Mesenchymal stem cell (in vitro differentiated cells and primary cell): ENCODE data around the gene SERGEF.

Experiments
- DNase-seq: peaks from one replicate; pipeline ENCODE4 v3.0.0-alpha.2; 2013
- H2AFZ ChIP-seq: one replicate; pipeline ENCODE4 v1.6.1; 2013; ENCODE audit warnings: low read depth, mild to moderate bottlenecking, control low read depth, inconsistent platforms, low read length, moderate library complexity
- H2AK5ac ChIP-seq: 2 replicates; pipeline ENCODE4 v1.6.1; 2013; ENCODE audit warnings: low read length, moderate library complexity, mild to moderate bottlenecking, inconsistent platforms; ENCODE audit not compliant: severe bottlenecking
- H2BK120ac ChIP-seq: one replicate; pipeline ENCODE4 v1.6.1; 2013; ENCODE audit warnings: low read depth, mild to moderate bottlenecking, inconsistent platforms, low read length, moderate library complexity
- H2BK12ac ChIP-seq, 2 experiments: one replicate each; pipeline ENCODE4 v1.6.1; 2013; ENCODE audit warnings: inconsistent platforms in 2 of 2, low read length in 2 of 2, mild to moderate bottlenecking in 2 of 2, moderate library complexity in 2 of 2, control low read depth in 1 of 2
- H2BK15ac ChIP-seq: one replicate; pipeline ENCODE4 v1.6.1; 2013; ENCODE audit warnings: mild to moderate bottlenecking, low read depth, inconsistent platforms; ENCODE audit not compliant: poor library complexity, severe bottlenecking
- H2BK5ac ChIP-seq: 2 replicates; pipeline ENCODE4 v1.6.1; 2013; ENCODE audit warnings: low read depth, mild to moderate bottlenecking, low read length, control low read depth, inconsistent platforms; ENCODE audit not compliant: poor library complexity, severe bottlenecking
- H3K14ac ChIP-seq, 2 experiments: one replicate each; pipeline ENCODE4 v1.6.1; 2013; ENCODE audit warnings: inconsistent platforms in 2 of 2, low read length in 2 of 2, control low read depth in 1 of 2, mild to moderate bottlenecking in 1 of 2, moderate library complexity in 1 of 2
- H3K18ac ChIP-seq, 2 experiments: one replicate each; pipeline ENCODE4 v1.6.1; 2013; ENCODE audit warnings: inconsistent platforms in 2 of 2, low read length in 2 of 2, control low read depth in 1 of 2, low read depth in 1 of 2, mild to moderate bottlenecking in 1 of 2
- H3K23ac ChIP-seq, 2 experiments: one replicate each; pipeline ENCODE4 v1.6.1; 2013; ENCODE audit warnings: inconsistent platforms in 2 of 2, low read length in 2 of 2, mild to moderate bottlenecking in 2 of 2, moderate library complexity in 2 of 2, control low read depth in 1 of 2
- H3K27ac ChIP-seq: 2 replicates; pipeline ENCODE4 v1.5.1; 2013; ENCODE audit warnings: mild to moderate bottlenecking, moderate library complexity, low read length, control low read depth, inconsistent platforms; ENCODE audit not compliant: poor library complexity, severe bottlenecking
- H3K27me3 ChIP-seq, 2 experiments: 2 replicates each; pipeline versions ENCODE4 v1.6.1 to v1.7.0; 2013; ENCODE audit warnings: low read length in 2 of 2, mild to moderate bottlenecking in 2 of 2, moderate library complexity in 2 of 2, control low read depth in 1 of 2, inconsistent platforms in 1 of 2; ENCODE audit not compliant: control insufficient read depth in 1 of 2, insufficient read depth in 1 of 2
- H3K36me3 ChIP-seq, 2 experiments: 2 replicates each; pipeline versions ENCODE4 v1.6.1 to v1.7.0; 2013; ENCODE audit warnings: low read length in 2 of 2, control low read depth in 1 of 2, inconsistent platforms in 1 of 2, low read depth in 1 of 2, mild to moderate bottlenecking in 1 of 2; ENCODE audit not compliant: insufficient read depth in 2 of 2, control insufficient read depth in 1 of 2
- H3K4ac ChIP-seq, 2 experiments: one replicate each; pipeline ENCODE4 v1.6.1; 2013; ENCODE audit warnings: inconsistent platforms in 2 of 2, low read length in 2 of 2, mild to moderate bottlenecking in 2 of 2, moderate library complexity in 2 of 2, control low read depth in 1 of 2, low read depth in 1 of 2
- H3K4me1 ChIP-seq: 2 replicates; pipeline ENCODE4 v1.6.1; 2013; ENCODE audit warnings: low read depth, low read length, control low read depth; ENCODE audit not compliant: control insufficient read depth, insufficient read depth
- H3K4me2 ChIP-seq: 2 replicates; pipeline ENCODE4 v1.6.1; 2013; ENCODE audit warnings: low read length, mild to moderate bottlenecking, inconsistent platforms; ENCODE audit not compliant: poor library complexity, severe bottlenecking
- H3K4me3 ChIP-seq, 2 experiments: 2 replicates each; pipeline versions ENCODE4 v1.5.1 to v1.7.0; 2013; ENCODE audit warnings: low read length in 2 of 2, mild to moderate bottlenecking in 2 of 2, control low read depth in 1 of 2, low read depth in 1 of 2; ENCODE audit not compliant: insufficient read depth in 1 of 2
- H3K79me1 ChIP-seq: replicated peaks from 2 replicates; pipeline ENCODE4 v1.6.1; 2013; ENCODE audit warnings: mild to moderate bottlenecking, control low read depth, low read length, inconsistent platforms; ENCODE audit not compliant: poor library complexity, severe bottlenecking
- H3K9ac ChIP-seq: 2 replicates; pipeline ENCODE4 v1.7.0; 2013; ENCODE audit warnings: mild to moderate bottlenecking, low read length, moderate library complexity
- H3K9me3 ChIP-seq: 2 replicates; pipeline ENCODE4 v1.7.0; 2013; ENCODE audit warnings: mild to moderate bottlenecking, low read length; ENCODE audit not compliant: control insufficient read depth
- H4K8ac ChIP-seq: one replicate; pipeline ENCODE4 v1.6.1; 2013; ENCODE audit warnings: inconsistent platforms, mild to moderate bottlenecking, low read length, moderate library complexity
- H4K91ac ChIP-seq: one replicate; pipeline ENCODE4 v1.6.1; 2013; ENCODE audit warnings: mild to moderate bottlenecking, low read length, inconsistent platforms
- WGBS: methylation state at CpG from one replicate; pipeline ENCODE4 v1.1.7; 2013; ENCODE audit warnings: mixed read lengths; 5-methylcytosine and 5-hydroxymethylcytosine counted together

The SERGEF gene

DNA sequence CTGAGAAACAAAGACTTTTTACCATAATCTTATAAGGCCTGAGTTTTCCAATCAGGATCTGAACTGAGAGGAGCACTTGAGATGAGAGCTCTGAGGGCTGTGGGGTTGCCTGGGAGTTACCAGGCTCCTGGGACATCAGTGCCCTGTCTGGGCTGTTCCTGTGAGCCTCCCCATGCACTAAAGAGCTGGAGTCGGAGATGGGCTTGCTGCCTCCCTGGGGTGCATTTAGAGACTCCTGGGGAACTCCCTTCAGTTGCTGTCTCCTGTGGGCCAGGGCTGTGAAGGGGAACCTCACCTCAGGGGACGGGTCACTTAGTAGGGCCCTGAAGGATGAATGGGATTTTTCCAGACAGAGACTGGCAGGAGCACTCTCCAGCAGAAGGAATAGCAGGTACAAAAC, 244.9 kb downstream of the SERGEF start:
- no peak overlapping the region for H3K18ac ChIP-seq
- H2BK15ac ChIP-seq, result no peak overlapping the region
- no peak overlapping the region for H3K14ac ChIP-seq
- no peak overlapping the region for H3K4me3 ChIP-seq
- H4K8ac ChIP-seq, result no peak overlapping the region
- no peak overlapping the region for H3K4me2 ChIP-seq
- H2AK5ac ChIP-seq, result no peak overlapping the region
- DNase-seq, result no peak
- H3K79me1 ChIP-seq, result no peaks in the 10 kb centered on the region
- H3K27me3 ChIP-seq, result peaks cover 25 to 35% of the 10 kb centered on the region in 2 experiments
- no peak overlapping the region for H2BK120ac ChIP-seq
- no peak overlapping the region for H3K9ac ChIP-seq
- H2AFZ ChIP-seq, result no peak overlapping the region
- 66% methylated on average over 2 of the region's 2 CpGs for WGBS
- no peaks in the 10 kb centered on the region for H3K9me3 ChIP-seq
- H3K23ac ChIP-seq, result no peak overlapping the region
- no peak overlapping the region for H4K91ac ChIP-seq
- H2BK12ac ChIP-seq, result no peak overlapping the region
- H3K4ac ChIP-seq, result no peak overlapping the region
- peaks cover 4% of the 10 kb centered on the region for H3K4me1 ChIP-seq
- H3K36me3 ChIP-seq, result no peaks in the 10 kb centered on the region
- H2BK5ac ChIP-seq, result no peak overlapping the region
- H3K27ac ChIP-seq, result no peak overlapping the region

DNA sequence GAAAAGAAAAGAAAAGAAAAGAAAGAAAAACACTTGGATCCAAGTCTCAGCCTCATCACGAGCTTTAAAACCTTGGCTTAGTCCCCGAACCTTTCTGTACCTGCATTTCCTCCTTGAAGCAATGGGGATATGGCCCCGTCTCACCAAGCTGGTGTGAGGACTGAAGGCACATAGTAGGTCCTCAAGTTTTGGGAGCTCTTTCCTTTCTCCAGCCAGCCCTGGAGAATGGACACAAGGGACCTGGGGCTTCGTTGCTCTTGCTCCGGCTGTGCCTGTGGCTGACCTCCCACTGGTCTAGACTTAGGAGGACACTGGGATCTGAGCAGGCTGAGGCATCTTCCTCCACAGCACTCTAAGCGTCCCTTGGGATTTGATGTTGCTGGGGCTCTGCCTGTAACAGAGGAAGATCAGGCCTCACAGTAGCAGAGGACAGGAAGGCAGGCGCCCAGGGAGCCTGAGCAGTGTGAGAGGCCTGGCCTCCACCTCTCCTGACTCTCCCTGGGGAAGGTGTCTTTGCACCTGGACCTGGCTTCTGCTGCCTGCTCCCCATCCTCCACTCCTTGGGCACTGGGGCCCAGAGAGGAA, 245.5 kb downstream of the SERGEF start:
- Histone ChIP-seq H3K4me1 (peaks cover 4% of the 10 kb centered on the region), H3K9me3 (no peaks in the 10 kb centered on the region), H3K79me1 (no peaks in the 10 kb centered on the region), H2BK15ac (no peak overlapping the region), H3K27ac (no peak overlapping the region), H4K8ac (no peak overlapping the region), H3K4ac (no peak overlapping the region), H4K91ac (no peak overlapping the region), H3K23ac (no peak overlapping the region), H3K4me3 (no peak overlapping the region), H3K4me2 (no peak overlapping the region), H2AK5ac (no peak overlapping the region), H2BK12ac (no peak overlapping the region), H3K14ac (no peak overlapping the region), H3K36me3 (no peaks in the 10 kb centered on the region), H3K27me3 (peaks cover 26 to 40% of the 10 kb centered on the region in 2 experiments), H2BK5ac (no peak overlapping the region), H2AFZ (no peak overlapping the region), H3K9ac (no peak overlapping the region), H3K18ac (no peak overlapping the region), H2BK120ac (no peak overlapping the region)
- no peak for DNase-seq
- WGBS, result 86% methylated on average over 7 of the region's 7 CpGs

DNA sequence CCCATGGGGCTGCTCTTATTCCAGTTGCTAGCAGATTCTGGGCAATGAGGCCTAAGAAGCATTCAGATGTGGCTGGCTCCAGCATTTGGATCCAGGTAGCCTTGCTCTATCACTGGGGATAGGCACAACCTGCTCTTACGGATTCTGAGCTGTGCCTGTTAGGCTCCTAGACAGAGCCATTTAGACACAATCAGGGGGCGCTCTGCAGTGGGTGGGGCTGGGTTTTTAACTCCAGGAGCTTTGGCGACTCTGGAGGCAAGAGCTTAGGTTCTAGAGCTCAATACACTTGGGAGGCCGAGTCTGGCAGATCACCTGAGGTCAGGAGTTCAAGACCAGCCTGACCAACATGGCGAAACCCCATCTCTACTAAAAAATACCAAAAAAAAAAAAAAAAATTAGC, 246.3 kb downstream of the SERGEF start:
- H3K4me1 ChIP-seq, result peaks cover 4% of the 10 kb centered on the region
- no peak overlapping the region for H3K18ac ChIP-seq
- H3K9ac ChIP-seq, result no peak overlapping the region
- no peak overlapping the region for H3K23ac ChIP-seq
- H3K36me3 ChIP-seq, result no peaks in the 10 kb centered on the region
- no peak overlapping the region for H3K14ac ChIP-seq
- H2AFZ ChIP-seq, result no peak overlapping the region
- no peak overlapping the region for H3K4me2 ChIP-seq
- H3K27ac ChIP-seq, result no peak overlapping the region
- WGBS, result 76% methylated on average over 5 of the region's 5 CpGs
- H2BK12ac ChIP-seq, result no peak overlapping the region
- H3K4me3 ChIP-seq, result no peak overlapping the region
- no peak overlapping the region for H4K8ac ChIP-seq
- no peak for DNase-seq
- H3K27me3 ChIP-seq, result peaks cover 30 to 48% of the 10 kb centered on the region in 2 experiments
- H3K79me1 ChIP-seq, result no peaks in the 10 kb centered on the region
- no peak overlapping the region for H2BK15ac ChIP-seq
- no peak overlapping the region for H2BK120ac ChIP-seq
- no peak overlapping the region for H2AK5ac ChIP-seq
- no peaks in the 10 kb centered on the region for H3K9me3 ChIP-seq
- H2BK5ac ChIP-seq, result no peak overlapping the region
- no peak overlapping the region for H3K4ac ChIP-seq
- no peak overlapping the region for H4K91ac ChIP-seq

DNA sequence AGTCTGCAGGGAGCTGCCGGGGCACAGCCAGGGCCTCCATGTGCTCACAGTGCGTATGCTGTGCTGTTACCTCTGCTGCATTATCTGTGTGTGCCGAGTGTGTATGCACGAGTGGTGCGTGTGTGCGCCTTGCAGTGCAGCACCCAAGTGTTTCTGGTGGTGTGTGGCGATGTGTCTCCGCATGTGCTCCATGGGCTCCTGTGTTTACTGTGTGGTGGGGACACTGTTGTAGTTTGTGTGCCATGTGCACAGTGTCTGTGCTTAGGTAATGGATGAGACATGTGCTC, 246.8 kb downstream of the SERGEF start:
- Histone ChIP-seq H3K27me3 (peaks cover 30 to 48% of the 10 kb centered on the region in 2 experiments), H3K79me1 (no peaks in the 10 kb centered on the region), H3K9me3 (no peaks in the 10 kb centered on the region), H2BK120ac (no peak overlapping the region), H2BK5ac (no peak overlapping the region), H4K91ac (no peak overlapping the region), H4K8ac (no peak overlapping the region), H3K18ac (no peak overlapping the region), H3K4me3 (no peak overlapping the region), H3K14ac (no peak overlapping the region), H3K4ac (no peak overlapping the region), H3K4me2 (no peak overlapping the region), H3K36me3 (no peaks in the 10 kb centered on the region), H2AFZ (no peak overlapping the region), H3K27ac (no peak overlapping the region), H3K9ac (no peak overlapping the region), H2AK5ac (no peak overlapping the region), H2BK12ac (no peak overlapping the region), H2BK15ac (no peak overlapping the region), H3K23ac (no peak overlapping the region), H3K4me1 (peaks cover 4% of the 10 kb centered on the region)
- WGBS, result 89% methylated on average over 8 of the region's 8 CpGs
- no peak for DNase-seq
